Measurements from ENCODE around the gene RAB29.

- TF ChIP-seq POLR2A (IDR thresholded peaks at IDR 0.05), result no peak
- no peak for TF ChIP-seq CTCF (IDR thresholded peaks at IDR 0.05)
These were observed 8.6 kb upstream of the RAB29 start for GRCh38 chr1:205783904-205784303.

All from stomach (tissue), 4 donors.